GM19025 (cell line): ENCODE results near the gene ITGA1.

Source experiments
- ATAC-seq: cut with Tn5 transposase; IDR thresholded peaks from one replicate; pipeline ENCODE4 v1.9.1; 2021; ENCODE audit warnings: mild to moderate bottlenecking, low read depth, moderate library complexity; ENCODE audit not compliant: unreplicated experiment

The ITGA1 gene

GRCh38 chr5:52893105-52893504, 105.4 kb downstream of the ITGA1 start:
- no peak for ATAC-seq

DNA sequence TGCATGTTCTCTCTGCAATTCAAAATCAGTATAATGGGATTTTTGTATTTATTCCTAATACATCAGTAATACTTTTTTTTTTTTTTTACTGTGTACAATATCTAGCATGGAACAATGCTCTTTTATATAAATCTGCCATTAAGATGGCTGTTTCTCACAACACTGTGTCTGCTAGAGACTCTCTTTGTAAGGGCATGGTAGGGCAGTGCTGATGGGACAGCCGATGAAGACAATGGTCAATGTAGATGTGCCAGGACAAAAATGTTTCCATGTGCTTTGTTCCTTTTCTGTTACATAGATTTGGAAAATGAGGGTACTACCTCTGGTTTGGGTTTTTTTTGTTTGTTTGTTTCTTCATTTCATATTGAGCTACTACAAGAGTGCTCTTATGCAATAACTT, 106.1 kb downstream of the ITGA1 start:
- ATAC-seq: no peak

- ATAC-seq: no peak
These were observed 106.7 kb downstream of the ITGA1 start for GRCh38 chr5:52894451-52894850.

- ATAC-seq: no peak
These were observed 107.4 kb downstream of the ITGA1 start for GRCh38 chr5:52895075-52895474.

GRCh38 chr5:52895572-52896413, 108.1 kb downstream of the ITGA1 start:
- no peak for ATAC-seq

DNA sequence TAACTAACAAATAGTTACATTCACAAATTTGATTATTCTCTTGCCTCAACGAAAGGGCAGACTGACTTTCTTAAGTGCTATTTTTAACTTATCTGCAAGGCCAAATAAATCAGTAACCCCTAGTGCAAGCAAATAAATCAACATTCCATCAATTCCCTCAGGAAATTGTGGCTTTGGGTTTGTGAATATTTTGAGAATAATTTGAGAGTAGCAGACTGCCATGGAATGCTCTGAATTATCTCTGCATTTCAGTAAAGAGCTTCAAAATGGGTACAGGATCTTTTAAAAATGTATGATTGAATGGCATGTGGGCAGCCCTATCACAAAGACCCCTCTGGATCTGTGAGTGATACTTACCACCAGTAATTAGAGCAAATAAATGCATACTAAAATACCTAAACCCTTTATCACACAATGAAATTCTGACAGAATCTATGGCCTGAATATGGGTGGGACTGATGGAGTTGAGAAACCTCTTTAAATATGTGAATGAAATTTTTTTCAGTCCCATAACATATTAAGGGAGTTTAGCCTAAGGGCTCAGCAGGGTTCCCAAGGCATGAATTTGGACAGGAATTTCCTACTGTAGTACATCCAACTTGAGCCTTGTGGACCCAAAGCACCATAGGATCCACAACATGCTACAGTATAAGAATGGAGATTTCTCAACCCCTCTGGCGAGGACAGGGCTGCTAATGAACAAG, 109.0 kb downstream of the ITGA1 start:
- no peak for ATAC-seq

DNA sequence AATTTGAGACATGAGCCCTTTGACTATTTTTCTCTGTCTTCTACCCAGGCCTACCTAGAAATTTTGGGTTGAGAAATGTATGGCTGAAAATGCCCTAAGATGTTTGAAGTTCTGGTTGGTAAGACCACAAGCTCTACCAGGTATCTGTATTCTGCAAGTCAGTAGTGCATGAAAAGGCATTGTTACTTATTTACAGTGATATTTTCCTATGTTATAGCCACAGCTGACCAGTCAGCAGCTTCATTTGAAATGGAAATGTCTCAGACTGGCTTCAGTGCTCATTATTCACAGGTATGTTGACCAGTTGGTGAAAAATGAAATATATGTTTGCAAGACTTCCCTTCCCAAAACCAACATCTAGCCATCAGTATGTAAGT, 109.5 kb downstream of the ITGA1 start:
- no peak for ATAC-seq

DNA sequence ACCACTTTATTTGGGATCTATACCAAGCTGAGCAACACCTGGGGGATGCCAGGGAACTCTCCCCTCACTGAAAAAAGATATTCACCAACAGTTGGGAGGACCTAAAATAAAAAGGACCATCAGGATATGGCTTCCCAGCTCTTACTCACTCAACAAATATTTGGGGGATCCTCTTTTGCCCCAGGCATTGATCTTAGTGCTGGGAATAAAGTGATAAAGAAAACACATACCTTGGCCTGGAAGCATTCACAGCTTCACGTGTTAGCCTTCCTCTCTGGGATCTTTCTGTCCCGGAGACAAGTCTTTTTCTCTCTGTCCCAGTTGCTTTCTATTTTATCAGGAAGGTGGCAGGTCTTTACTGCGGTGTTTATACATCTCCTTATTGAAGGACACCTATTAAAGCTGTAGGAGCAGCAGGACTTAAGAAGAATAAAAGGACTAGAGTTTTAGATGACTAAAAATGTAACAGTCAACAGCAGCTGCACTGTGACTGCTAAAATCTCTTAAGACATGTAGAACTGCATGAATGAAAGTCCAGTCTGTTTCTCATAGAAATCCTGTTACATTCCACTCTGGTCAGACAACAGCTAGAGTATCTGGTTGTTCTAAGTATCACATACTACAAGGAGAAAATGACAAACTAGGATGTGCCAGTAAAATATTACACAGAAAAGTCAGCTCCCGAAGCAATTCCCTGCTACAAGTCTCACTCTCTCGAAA, 111.4 kb downstream of the ITGA1 start:
- ATAC-seq: no peak

GRCh38 chr5:52903142-52903541, 115.4 kb downstream of the ITGA1 start:
- no peak for ATAC-seq

- no peak for ATAC-seq
These were observed 118.6 kb downstream of the ITGA1 start for GRCh38 chr5:52906343-52906742.

GRCh38 chr5:52906845-52907244, 119.1 kb downstream of the ITGA1 start:
- no peak for ATAC-seq

- no peak for ATAC-seq
These were observed 121.5 kb downstream of the ITGA1 start for GRCh38 chr5:52909192-52909591.

DNA sequence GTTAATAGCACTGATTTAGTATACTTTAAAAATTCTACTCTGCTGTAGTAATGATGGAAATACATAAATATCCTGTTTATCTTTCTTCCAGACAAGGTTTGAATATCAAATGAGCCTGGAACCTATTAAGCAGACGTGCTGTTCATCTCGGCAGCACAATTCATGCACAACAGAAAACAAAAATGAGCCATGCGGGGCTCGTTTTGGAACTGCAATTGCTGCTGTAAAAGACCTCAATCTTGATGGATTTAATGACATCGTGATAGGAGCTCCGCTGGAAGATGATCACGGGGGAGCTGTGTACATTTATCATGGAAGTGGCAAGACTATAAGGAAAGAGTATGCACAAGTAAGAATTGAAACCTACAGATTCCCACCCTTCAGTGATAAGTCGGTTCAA, 122.4 kb downstream of the ITGA1 start:
- ATAC-seq: no peak

DNA sequence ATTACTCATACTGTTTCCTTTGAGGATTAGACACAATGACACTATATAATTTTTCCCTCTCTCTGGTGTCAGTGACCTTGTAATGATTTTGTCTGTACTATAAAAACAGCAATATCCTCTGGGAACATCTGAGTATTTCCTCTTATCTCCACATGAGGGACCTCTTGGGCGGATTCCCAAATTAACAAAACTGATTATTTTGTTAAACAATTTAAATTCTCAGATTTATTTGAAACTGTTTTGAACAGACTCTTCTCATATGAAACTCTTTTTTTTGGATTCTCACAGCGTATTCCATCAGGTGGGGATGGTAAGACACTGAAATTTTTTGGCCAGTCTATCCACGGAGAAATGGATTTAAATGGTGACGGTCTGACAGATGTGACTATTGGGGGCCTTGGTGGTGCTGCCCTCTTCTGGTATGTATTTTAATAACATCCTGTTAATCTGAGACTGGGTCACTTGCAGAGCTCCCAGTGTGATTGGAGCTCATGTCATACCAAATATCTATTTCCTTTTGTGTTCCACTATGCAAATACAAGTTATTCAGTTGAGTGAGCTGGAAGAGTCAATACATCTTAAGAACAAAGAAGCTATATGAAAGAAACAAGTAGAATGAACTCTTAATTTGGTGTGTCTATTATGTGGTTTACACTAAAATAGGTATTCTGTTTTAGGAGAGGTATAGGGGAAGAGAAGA, 127.6 kb downstream of the ITGA1 start:
- peak; percentile 95 for ATAC-seq

DNA sequence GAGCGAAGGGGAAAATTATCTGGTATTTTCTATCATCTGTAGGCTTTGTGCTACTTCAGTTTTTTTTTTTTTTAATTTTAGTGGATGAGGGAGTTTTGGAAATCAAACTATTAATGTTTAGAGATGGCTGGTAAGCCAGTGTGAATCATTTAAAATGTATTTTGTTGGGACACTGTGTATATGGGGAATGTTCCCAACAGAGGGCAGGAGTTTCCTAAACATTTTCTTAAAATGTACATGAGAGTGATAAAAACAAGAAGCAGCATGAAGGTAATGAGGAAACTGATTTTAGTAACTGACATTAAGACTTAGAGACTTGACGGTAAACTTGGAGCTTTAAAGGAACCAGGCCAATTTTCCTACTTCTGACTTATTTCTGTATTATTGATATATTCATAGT, 133.2 kb downstream of the ITGA1 start:
- ATAC-seq: no peak

DNA sequence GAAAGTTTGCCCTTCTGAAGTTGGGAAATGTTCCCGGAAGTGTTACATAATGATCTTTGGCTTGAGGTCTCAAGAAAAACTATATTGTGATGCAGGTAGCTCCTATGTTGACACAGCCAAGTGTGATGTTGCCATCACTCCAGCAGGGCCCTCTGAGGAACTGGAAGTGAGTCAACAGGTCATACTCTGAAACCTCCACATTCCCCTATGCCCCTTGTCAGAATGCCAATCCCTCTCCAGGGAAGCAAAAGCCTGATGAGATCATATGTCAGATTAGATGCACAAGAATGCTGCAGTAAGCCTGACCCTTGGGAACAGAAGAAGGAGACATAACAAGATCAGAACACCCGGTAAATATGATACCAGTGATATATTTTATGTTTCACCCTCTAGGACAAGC, 134.7 kb downstream of the ITGA1 start:
- ATAC-seq: no peak

DNA sequence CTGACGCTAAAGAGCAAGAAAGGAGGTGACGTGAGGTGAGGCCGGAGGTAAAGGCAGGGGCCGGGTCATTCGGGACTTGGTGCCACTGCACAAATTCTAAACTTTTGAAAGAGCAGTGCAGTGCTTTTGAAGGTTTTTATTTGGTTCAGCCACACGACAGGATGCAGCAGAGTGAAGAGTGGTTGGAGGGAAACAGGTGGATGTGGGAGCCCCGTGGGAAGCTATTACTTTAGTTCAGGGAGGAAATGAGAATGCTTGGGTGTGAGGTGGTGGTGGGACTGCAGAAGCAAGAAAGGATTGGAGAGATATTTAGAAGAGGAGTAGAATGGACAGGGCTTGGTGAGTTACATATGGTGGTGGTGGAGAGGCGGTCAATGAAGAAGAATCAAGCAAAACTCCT, 136.7 kb downstream of the ITGA1 start:
- ATAC-seq: no peak

DNA sequence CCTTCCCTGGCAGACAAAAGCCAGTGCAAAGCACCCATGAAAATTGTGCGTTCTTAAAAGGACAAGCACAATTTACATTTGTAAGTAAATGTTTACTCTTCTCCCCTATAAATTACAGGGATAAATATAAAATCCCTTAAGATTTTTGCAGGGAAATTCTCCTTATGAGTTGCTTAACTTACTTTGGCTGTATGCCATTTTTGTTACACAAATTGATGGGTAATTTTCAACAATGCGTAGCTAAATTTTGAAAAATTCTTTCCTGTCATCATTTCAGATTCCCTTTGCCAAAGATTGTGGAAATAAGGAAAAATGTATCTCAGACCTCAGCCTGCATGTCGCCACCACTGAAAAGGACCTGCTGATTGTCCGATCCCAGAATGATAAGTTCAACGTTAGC, 137.3 kb downstream of the ITGA1 start:
- ATAC-seq: no peak

GRCh38 chr5:52928689-52929088, 141.0 kb downstream of the ITGA1 start:
- no peak for ATAC-seq

DNA sequence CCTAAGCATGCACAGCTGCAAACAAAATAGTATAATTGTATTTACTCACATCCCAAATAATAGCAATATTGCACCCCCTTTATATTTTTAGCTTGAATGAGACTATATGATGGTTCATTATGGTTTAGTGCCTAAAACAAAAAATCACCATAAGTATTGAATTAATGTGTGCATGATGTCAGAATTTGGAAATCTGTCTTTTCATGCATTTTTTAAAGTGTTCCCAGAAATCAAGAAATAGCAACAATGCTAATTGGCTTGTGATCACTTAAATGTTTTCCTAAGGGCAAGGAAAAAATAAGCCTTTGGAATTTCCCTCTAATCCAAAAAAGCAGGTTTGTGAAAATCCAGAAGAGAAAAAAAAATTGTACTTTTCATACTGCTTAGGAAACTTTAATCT, 150.5 kb downstream of the ITGA1 start:
- ATAC-seq: no peak

DNA sequence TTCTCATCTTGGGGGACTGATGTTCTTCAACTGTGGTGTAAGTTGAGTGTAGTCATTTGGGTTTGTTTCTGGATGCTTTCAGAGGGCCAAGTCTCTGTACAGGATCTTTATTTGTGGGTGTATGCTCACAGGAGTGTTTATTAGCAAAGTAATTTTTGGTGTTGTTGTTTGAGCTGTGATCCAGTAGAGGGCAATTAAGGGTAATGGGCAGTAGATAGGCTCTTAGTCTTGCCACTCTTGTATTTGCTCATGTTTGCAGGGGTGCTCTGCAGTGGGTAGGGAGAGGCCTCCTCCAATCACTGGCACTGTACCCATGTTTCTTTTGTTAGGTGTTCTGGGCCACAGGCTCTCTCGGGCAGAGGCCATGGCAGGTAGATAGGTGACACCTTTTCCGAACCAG, 155.6 kb downstream of the ITGA1 start:
- no peak for ATAC-seq
